Activated CD4-positive, CD25-positive, alpha-beta regulatory T cell (primary cell): ENCODE measurements around the gene MVB12B.

Experiments used
- DNase-seq, 4 experiments: peaks; one replicate each; lab custom pipeline; 2025; lab: John Stamatoyannopoulos, UW

Gene MVB12B

GRCh38 chr9:126506361-126507317 is 180.0 kb downstream of the MVB12B start:
- DNase-seq = no peak

GRCh38 chr9:126507318-126508109 is 180.9 kb downstream of the MVB12B start:
- no peak for DNase-seq

DNA sequence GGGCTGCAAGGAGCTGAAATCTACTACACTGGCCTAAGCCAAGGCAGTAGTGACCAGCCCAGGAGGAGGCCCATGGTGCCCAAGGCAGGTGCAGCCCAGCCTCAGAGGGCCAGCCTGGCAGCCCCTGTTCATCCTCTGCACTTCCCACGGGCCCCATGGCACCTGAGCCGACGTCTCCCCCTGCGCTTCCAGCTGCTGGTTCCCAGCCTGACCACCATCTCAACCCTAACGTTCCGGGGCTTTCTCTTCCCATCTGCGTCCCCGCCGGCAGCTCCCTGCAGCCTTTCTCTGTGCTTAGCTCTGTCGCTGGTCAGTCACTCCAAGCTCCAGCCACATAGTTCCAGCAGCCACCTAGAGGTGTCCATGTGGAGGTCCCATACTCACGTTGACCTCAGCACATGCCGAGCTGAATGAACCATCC is 181.6 kb downstream of the MVB12B start:
- DNase-seq = no peak

GRCh38 chr9:126508928-126509327 is 182.3 kb downstream of the MVB12B start:
- no peak for DNase-seq

DNA sequence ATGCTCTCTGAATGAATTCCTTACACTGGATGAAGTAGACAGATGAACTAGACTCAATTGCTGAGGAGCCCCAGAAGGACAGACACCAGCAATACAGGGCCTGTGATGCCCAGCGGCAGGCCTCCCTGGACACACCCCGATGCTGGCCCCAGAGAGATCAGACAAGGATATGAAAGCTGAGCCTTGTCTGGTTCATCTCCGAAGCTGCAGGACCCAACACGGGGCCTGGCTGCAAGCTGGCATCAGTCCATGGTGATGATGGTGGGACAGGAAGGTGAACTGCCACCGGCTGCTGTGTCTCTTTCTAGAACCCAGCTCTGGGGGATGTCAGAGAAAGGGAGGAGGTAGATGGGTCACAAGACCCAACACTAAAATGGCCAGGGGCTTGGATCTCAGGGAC is 183.1 kb downstream of the MVB12B start:
- no peak for DNase-seq

- DNase-seq = no peak
Observed at GRCh38 chr9:126510564-126510963, 183.9 kb downstream of the MVB12B start.

- DNase-seq = no peak
Observed at GRCh38 chr9:126511411-126511810, 184.8 kb downstream of the MVB12B start.

DNA sequence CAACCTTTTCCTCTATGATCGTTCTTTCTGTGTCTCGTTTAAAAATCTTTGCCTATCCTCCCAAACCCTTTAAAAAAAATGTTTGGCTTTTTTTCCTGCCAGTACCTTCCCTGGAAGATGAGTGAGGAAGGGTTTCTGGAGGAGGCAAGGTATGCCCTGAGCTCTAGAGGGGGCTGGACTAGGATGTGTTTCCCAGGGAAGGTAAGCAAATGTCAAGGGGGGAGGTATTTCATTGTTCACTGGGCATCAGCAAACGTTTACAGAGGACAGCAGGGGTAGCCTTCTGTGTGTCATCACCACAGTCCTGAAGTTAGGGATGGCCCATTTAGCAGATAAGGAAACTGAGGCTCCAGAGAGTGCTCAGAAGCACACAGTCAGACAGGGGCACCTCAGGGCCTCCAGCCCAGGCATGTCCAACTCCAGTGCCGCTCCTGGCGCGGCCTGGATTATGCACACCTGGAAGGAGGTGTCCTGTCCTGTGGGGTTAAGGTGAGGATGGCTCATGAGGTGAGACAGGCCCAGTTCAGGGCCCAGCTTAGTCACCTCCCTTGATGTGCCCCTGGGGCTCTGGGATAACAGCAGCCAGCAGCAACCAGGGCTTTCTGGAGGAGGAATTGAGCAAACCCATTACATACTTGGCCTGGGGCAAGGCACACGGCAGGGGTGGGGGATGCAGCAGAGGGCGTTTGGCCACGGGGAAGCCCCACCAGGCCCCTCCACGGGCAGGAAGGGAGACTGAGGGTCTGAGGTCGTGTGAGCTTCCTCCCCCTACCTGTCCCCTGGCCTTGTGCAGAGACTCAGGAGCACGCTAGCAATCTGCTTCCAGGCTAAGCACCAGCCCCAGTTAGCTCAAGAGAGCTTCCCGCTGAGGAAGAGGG is 186.8 kb downstream of the MVB12B start:
- DNase-seq = no peak

GRCh38 chr9:126514037-126514821 is 187.6 kb downstream of the MVB12B start:
- peak; percentile 11 to 31 (median 23) for DNase-seq

GRCh38 chr9:126515001-126515872 is 188.6 kb downstream of the MVB12B start:
- no peak for DNase-seq

- DNase-seq = no peak
Observed at GRCh38 chr9:126515873-126516505, 189.4 kb downstream of the MVB12B start.

DNA sequence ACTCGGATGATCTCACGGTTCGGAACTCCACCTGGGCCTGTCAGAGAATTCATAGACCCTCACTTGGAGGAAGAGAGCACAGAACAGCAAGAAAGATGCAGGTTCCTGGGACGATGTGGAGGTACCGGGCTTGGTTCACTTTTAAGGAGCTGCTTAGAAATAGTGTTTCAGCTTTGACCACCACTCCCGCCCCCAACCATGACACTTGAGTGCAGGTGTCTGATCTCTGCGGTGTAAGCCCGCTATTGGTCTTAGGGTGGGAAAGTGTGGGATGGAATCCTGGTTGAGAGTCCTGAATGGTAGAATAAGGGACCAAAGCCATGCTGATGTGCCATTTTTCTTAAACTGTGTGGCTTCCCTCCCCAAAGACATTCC is 189.9 kb downstream of the MVB12B start:
- no peak for DNase-seq

- DNase-seq = no peak
Observed at GRCh38 chr9:126516936-126517832, 190.6 kb downstream of the MVB12B start.

DNA sequence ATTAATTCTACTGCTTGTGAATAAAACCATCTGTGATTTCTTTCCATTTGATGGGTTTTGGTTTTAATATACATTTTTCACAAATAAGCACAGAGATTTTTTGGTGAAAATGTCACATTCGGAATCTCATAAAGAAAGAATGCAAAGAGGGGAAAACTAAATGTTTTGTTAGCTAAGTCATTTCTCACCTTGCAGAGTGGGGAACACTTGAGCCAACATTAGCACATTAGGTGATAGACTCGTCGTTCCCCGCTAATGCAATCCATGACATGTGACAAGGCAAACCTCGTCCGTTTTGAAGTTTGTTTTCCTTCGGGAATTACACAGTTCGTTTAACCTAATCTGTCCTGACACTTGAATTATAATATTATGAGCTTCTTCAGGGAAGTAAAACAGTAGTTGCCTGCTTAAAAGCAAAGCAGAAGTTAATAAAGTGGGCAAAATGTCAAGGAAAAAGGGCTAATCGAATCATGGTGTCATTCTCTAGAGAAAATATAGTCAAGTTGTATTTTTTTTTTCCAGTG is 191.3 kb downstream of the MVB12B start:
- DNase-seq = no peak

- no peak for DNase-seq
Observed at GRCh38 chr9:126518763-126519162, 192.1 kb downstream of the MVB12B start.

- no peak for DNase-seq
Observed at GRCh38 chr9:126519660-126520420, 193.2 kb downstream of the MVB12B start.

- no peak for DNase-seq
Observed at GRCh38 chr9:126520453-126520852, 193.8 kb downstream of the MVB12B start.

GRCh38 chr9:126521089-126521488 is 194.5 kb downstream of the MVB12B start:
- DNase-seq = no peak
